ENCODE data around the gene PLEKHJ1. TPM values are rescaled to one million over a fixed set of nuclear protein-coding genes. Genes with fewer than 3 reads are reported as not detected.

The PLEKHJ1 gene
- total RNA-seq, 2 donors from 2014 or later = 47.5 to 89.0 TPM

DNA sequence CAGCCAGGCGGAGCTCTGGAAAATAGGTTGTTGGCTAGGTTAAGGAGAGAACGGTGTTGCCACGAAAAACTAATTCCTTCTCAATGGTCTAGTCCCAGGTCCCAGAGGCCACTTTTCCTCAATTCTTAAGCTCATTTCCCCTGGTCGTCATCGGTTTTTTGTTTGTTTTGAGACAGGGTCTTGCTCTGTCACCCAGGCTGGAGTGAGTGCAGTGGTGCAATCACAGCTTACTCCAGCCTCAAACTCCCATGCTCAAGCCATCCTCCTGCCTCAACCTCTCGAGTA lies 1.7 kb upstream of the PLEKHJ1 start:
- no peak overlapping the region for H3K4me3 ChIP-seq
- DNase-seq = no peak
- no peaks in the 10 kb centered on the region for H3K36me3 ChIP-seq (replicated peaks in 1 of 2; ENCODE audit: insufficient read depth in 1 of 2, low read depth in 2 of 2)
- no peaks in the 10 kb centered on the region for H3K27me3 ChIP-seq
- no peaks in the 10 kb centered on the region for H3K9me3 ChIP-seq
- TF ChIP-seq, protein P1, sequence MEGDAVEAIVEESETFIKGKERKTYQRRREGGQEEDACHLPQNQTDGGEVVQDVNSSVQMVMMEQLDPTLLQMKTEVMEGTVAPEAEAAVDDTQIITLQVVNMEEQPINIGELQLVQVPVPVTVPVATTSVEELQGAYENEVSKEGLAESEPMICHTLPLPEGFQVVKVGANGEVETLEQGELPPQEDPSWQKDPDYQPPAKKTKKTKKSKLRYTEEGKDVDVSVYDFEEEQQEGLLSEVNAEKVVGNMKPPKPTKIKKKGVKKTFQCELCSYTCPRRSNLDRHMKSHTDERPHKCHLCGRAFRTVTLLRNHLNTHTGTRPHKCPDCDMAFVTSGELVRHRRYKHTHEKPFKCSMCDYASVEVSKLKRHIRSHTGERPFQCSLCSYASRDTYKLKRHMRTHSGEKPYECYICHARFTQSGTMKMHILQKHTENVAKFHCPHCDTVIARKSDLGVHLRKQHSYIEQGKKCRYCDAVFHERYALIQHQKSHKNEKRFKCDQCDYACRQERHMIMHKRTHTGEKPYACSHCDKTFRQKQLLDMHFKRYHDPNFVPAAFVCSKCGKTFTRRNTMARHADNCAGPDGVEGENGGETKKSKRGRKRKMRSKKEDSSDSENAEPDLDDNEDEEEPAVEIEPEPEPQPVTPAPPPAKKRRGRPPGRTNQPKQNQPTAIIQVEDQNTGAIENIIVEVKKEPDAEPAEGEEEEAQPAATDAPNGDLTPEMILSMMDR (IDR thresholded peaks at IDR 0.05) = no peak
- TF ChIP-seq POLR2A (IDR thresholded peaks at IDR 0.05) = no peak
- ATAC-seq = no peak
- H3K27ac ChIP-seq = peak overlapping the region in 1 of 4 donors; percentile 98
- 72 to 85% methylated on average over 6 of the region's 6 CpGs for WGBS, 2 donors
- peaks cover 78% of the 10 kb centered on the region for H3K4me1 ChIP-seq
- intact Hi-C loops (cut with DNase I) = no loop called here

GRCh38 chr19:2237051-2237868 lies 1.1 kb upstream of the PLEKHJ1 start:
- ATAC-seq = no peak
- Histone ChIP-seq H3K4me3 (peak overlapping the region; percentile 82 to 90), H3K9me3 (no peaks in the 10 kb centered on the region), H3K36me3 (replicated peaks in 1 of 2; ENCODE audit: insufficient read depth in 1 of 2, low read depth in 2 of 2) (no peaks in the 10 kb centered on the region), H3K4me1 (peaks cover 77% of the 10 kb centered on the region), H3K27me3 (no peaks in the 10 kb centered on the region), H3K27ac (peak overlapping the region; percentile 92 to 99 (median 97))
- TF ChIP-seq POLR2A (IDR thresholded peaks at IDR 0.05) = no peak
- TF ChIP-seq, protein P1 (IDR thresholded peaks at IDR 0.05) = no peak
- no peak for DNase-seq
- intact Hi-C loops (cut with DNase I) = no loop called here
- WGBS, 2 donors = 40 to 56% methylated on average over 38 to 43 of the region's 43 CpGs

- 0 to 1% methylated on average over 7 to 13 of the region's 28 CpGs for WGBS, 2 donors
- Histone ChIP-seq H3K9me3 (no peaks in the 10 kb centered on the region), H3K27ac (peak overlapping the region; percentile 92 to 99 (median 97)), H3K27me3 (no peaks in the 10 kb centered on the region), H3K36me3 (replicated peaks in 1 of 2; ENCODE audit: insufficient read depth in 1 of 2, low read depth in 2 of 2) (no peaks in the 10 kb centered on the region), H3K4me3 (peak overlapping the region; percentile 87 to 90), H3K4me1 (peaks cover 65% of the 10 kb centered on the region)
- TF ChIP-seq POLR2A (IDR thresholded peaks at IDR 0.05) = peak in 1 of 3 donors; percentile 40
- TF ChIP-seq, protein P1 (IDR thresholded peaks at IDR 0.05) = no peak
- intact Hi-C loops (cut with DNase I) = no loop called here
- ATAC-seq (no peak), DNase-seq (no peak)
Observed at GRCh38 chr19:2236064-2236313, 140 bp downstream of the PLEKHJ1 start.

- peak overlapping the region; percentile 92 to 99 (median 97) for H3K27ac ChIP-seq
- intact Hi-C loops (cut with DNase I) = no loop called here
- peaks cover 60% of the 10 kb centered on the region for H3K4me1 ChIP-seq
- H3K9me3 ChIP-seq = no peaks in the 10 kb centered on the region
- peak overlapping the region; percentile 87 to 90 for H3K4me3 ChIP-seq
- no peaks in the 10 kb centered on the region for H3K36me3 ChIP-seq (replicated peaks in 1 of 2; ENCODE audit: insufficient read depth in 1 of 2, low read depth in 2 of 2)
- H3K27me3 ChIP-seq = no peaks in the 10 kb centered on the region
- 0 to 8% methylated on average over 2 to 42 of the region's 48 CpGs for WGBS, 2 donors
- TF ChIP-seq POLR2A (IDR thresholded peaks at IDR 0.05) = peak; percentile 36 to 73 (median 55)
- TF ChIP-seq, protein P1 (IDR thresholded peaks at IDR 0.05) = no peak
- ATAC-seq (peak; percentile 36), DNase-seq (peak; percentile 73 to 86 (median 82))
Observed at GRCh38 chr19:2235381-2236063, 607 bp downstream of the PLEKHJ1 start.
